NCI-H2196 treated with DMSO at 0.1 percent for 48 hours (cell line): ENCODE measurements around the gene OTOG.

Source experiments
- DNase-seq: peaks from one replicate; lab custom pipeline; 2025; ENCODE audit not compliant: unreplicated experiment; lab: John Stamatoyannopoulos, UW

The OTOG gene

GRCh38 chr11:17602105-17603001 lies 55.3 kb downstream of the OTOG start:
- DNase-seq = no peak

- DNase-seq = no peak
Observed at GRCh38 chr11:17603056-17603825, 56.2 kb downstream of the OTOG start.

- DNase-seq = no peak
Observed at GRCh38 chr11:17604201-17604914, 57.3 kb downstream of the OTOG start.

GRCh38 chr11:17604915-17605233 lies 57.8 kb downstream of the OTOG start:
- no peak for DNase-seq

- DNase-seq = no peak
Observed at GRCh38 chr11:17605651-17606122, 58.6 kb downstream of the OTOG start.

- no peak for DNase-seq
Observed at GRCh38 chr11:17606233-17607082, 59.4 kb downstream of the OTOG start.

- no peak for DNase-seq
Observed at GRCh38 chr11:17607083-17607429, 60.0 kb downstream of the OTOG start.

GRCh38 chr11:17607591-17608570 lies 60.8 kb downstream of the OTOG start:
- no peak for DNase-seq

GRCh38 chr11:17608821-17609220 lies 61.8 kb downstream of the OTOG start:
- DNase-seq = no peak

- no peak for DNase-seq
Observed at GRCh38 chr11:17609291-17610084, 62.4 kb downstream of the OTOG start.

GRCh38 chr11:17610085-17610894 lies 63.2 kb downstream of the OTOG start:
- DNase-seq = no peak

- DNase-seq = no peak
Observed at GRCh38 chr11:17611049-17611448, 64.0 kb downstream of the OTOG start.

- DNase-seq = no peak
Observed at GRCh38 chr11:17611503-17612220, 64.6 kb downstream of the OTOG start.

GRCh38 chr11:17612221-17613188 lies 65.4 kb downstream of the OTOG start:
- DNase-seq = no peak

GRCh38 chr11:17613428-17613962 lies 66.4 kb downstream of the OTOG start:
- DNase-seq = no peak

GRCh38 chr11:17613983-17614382 lies 66.9 kb downstream of the OTOG start:
- no peak for DNase-seq
